VCaP (cell line): Measurements from ENCODE around the gene ZNF83.
"Not testable (repeated sequence)": the region's sequence is repeated elsewhere in the genome, so short reads cannot be mapped to it uniquely, and the experiment has no call there.

ENCODE experiments used
- H3K27ac ChIP-seq: fragments of 450-650 bp; 2 replicates; pipeline ENCODE4 v1.5.1; 2017
- TF ChIP-seq, protein P1 (sequence below): fragments of 450-650 bp; conservative IDR thresholded peaks from 2 replicates; pipeline ENCODE4 v1.5.1; 2017; ENCODE audit warnings: mild to moderate bottlenecking, moderate library complexity

ZNF83 gene

DNA sequence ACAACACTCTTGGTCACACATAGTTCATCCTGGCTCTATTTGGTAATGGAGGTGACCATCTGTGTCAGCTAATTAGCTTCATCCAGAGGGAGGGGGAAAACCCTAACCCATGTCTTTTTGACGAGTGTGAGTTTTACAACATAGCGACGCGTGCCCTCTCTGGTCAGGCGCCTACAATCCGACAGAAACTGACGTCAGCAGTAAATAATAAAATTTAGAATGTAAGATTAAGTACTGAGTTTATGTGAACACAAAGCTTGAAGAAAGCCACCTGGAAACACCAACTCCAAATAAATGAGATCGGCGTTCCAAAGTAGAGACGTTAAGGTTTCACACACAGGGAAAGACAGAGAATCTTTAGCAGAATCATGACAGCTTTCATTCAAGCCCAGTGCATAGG is 1.8 kb upstream of the ZNF83 start:
- TF ChIP-seq, protein P1, sequence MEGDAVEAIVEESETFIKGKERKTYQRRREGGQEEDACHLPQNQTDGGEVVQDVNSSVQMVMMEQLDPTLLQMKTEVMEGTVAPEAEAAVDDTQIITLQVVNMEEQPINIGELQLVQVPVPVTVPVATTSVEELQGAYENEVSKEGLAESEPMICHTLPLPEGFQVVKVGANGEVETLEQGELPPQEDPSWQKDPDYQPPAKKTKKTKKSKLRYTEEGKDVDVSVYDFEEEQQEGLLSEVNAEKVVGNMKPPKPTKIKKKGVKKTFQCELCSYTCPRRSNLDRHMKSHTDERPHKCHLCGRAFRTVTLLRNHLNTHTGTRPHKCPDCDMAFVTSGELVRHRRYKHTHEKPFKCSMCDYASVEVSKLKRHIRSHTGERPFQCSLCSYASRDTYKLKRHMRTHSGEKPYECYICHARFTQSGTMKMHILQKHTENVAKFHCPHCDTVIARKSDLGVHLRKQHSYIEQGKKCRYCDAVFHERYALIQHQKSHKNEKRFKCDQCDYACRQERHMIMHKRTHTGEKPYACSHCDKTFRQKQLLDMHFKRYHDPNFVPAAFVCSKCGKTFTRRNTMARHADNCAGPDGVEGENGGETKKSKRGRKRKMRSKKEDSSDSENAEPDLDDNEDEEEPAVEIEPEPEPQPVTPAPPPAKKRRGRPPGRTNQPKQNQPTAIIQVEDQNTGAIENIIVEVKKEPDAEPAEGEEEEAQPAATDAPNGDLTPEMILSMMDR = no peak
- H3K27ac ChIP-seq = no peak overlapping the region

DNA sequence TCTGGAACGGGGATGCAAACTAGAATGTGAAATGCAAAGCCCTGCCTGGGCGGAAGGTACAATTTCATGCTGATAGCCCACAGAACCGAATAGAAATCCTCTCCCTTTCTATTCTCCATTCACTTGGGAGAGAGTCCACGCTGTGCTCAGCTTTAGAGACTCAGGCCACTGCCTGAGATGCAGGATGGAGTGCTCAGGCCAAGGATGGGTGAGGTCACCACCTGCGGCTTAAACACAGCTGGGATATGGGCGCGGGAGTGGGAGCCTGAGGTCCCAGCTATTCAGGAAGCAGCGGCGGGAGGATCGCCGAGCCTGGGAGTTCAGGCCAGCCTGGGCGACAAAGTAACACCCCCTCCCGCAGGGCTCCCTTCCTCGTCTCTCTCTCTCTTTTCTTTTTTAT is 446 bp upstream of the ZNF83 start:
- peak overlapping the region; percentile 79 for H3K27ac ChIP-seq
- TF ChIP-seq, protein P1 = no peak

DNA sequence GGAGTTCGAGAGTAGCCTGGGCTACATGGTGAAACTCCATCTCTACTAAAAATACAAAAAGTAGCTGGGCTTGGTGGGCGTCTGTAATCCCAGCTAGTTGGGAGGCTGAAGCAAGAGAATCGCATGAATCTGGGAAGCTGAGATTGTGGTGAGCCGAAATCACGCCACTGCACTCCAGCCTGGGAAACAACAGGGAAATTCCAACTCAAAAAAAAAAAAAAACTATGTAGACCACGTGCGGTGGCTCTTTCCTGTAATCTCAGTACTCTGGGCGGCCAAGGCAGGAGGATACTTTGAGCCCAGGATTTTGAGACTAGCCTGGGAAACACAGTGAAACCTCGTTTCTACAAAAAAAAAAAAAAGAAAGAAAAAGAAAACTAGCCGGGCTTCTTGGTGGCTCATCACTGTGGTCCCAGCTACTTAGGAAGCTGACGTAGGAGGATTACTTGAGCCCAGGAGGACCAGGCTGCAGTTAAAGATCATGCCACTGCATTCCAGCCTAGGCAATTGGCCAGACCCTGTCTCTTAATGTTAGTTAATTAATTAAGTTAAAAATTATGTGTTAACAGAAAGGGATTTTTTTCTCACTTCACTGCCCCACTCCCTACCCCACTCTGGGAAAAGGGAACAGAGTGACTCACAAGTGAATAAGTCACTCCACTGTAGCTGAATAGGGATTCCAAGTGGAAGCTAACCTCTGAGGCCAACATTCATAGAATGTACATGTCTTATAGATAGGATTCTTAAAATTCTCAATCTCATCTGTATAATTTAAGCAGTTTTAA is 2.2 kb downstream of the ZNF83 start:
- TF ChIP-seq, protein P1 = no peak
- H3K27ac ChIP-seq = no peak overlapping the region

DNA sequence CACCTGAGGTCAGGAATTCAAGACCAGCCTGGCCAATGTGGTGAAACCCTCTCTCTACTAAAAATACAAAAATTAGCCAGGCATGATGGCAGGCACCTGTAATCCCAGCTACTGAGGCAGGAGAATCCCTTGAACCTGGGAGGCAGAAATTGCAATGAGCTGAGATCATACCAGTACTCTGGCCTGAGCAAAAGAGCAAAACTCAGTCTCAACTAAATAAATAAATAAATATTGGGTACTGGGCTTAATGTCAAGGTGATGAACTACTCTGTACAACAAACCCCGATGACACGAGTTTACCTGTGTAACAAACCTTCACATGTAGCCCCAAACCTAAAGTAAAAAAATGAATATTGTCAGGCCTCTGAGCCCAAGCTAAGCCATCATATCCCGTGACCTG is 10.7 kb downstream of the ZNF83 start:
- H3K27ac ChIP-seq = not testable (repeated sequence)

DNA sequence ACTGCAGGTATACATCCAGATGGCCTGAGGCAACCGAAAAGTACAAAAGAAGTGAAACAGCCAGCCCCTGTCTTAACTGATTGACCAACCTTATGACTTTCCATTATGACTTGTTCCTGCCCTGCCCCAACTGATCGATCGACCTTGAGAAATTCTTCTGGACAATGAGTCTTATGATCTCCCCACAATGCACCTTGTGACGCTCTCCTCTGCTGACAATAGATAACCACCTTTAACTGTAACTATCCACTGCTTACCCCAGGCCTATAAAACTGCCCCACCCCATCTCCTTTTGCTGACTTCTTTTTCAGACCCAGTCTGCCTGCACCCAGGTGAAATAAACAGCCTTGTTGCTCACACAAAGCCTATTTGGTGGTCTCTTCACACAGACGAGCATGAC is 11.2 kb downstream of the ZNF83 start:
- TF ChIP-seq, protein P1 = no peak
- no peak overlapping the region for H3K27ac ChIP-seq

DNA sequence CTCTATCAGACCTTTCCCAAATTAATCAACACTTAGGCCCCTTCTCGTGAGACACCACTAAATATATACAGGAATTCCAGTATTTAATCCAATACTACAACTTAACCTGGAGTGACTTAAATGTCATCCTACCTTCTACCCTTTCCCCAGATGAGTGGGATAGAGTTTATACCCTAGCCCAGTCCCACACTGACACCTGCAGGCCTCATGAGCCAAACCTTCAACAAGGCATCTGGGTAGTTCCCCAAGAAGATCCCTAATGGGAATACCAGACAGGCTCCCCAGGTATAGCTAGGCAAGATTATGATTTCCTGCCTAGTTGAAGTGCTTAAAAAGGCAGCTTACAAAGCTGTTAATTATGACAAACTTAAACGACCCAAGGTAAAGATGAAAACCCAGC is 15.9 kb downstream of the ZNF83 start:
- TF ChIP-seq, protein P1 = peak; percentile 53
- H3K27ac ChIP-seq = no peak overlapping the region

DNA sequence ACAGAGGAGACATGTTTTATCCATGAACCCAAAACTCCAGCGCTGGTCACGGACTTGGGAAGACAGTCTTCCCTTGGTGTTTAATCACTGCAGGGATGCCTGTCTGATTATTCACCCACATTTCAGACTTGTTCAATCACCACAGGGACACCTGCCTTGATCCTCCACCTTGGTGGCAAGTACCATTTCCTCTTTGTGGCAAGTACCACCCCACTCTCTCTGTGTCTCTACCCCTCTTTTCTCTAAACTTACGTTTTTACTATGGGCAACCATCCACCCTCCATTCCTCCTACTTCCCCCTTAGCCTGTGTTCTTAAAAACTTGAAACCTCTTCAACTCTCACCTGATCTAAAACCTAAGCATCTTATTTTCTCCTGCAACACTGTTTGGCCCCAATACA is 16.8 kb downstream of the ZNF83 start:
- TF ChIP-seq, protein P1 = no peak
- H3K27ac ChIP-seq = no peak overlapping the region

DNA sequence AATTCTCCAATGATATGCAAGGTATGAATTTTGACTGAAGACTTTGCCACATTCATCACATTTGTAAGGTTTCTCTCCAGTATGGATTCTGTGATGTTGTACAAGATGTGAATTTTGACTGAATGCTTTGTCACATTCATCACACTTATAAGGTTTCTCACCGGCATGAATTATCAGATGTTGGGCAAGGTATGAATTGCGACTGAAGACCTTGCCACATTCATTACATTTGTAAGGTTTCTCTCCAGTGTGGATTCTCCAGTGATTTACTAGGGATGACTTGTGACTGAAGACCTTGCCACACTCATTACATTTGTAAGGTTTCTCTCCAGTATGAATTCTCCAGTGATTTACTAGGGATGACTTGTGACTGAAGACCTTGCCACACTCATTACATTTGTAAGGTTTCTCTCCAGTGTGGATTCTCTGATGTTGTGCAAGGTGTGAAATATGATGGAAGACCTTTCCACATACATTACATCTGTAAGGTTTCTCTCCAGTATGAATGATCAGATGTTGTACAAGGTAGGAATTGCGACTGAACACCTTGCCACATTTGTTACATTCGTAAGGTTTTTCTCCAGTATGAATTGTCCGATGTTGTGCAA is 24.8 kb downstream of the ZNF83 start:
- TF ChIP-seq, protein P1 = no peak

More for the DNA sequence above, 24.8 kb downstream of the ZNF83 start:
- no peak overlapping the region for H3K27ac ChIP-seq
